HG03095 (cell line): ENCODE data around the gene TMA7.

Experiments
- ATAC-seq: cut with Tn5 transposase; IDR thresholded peaks from one replicate; pipeline ENCODE4 v1.9.1; 2021; ENCODE audit warnings: moderate library complexity; ENCODE audit not compliant: unreplicated experiment

The TMA7 gene

GRCh38 chr3:48422272-48422671, 17.8 kb upstream of the TMA7 start:
- no peak for ATAC-seq

- no peak for ATAC-seq
These were observed 17.4 kb upstream of the TMA7 start for GRCh38 chr3:48422681-48423080.

DNA sequence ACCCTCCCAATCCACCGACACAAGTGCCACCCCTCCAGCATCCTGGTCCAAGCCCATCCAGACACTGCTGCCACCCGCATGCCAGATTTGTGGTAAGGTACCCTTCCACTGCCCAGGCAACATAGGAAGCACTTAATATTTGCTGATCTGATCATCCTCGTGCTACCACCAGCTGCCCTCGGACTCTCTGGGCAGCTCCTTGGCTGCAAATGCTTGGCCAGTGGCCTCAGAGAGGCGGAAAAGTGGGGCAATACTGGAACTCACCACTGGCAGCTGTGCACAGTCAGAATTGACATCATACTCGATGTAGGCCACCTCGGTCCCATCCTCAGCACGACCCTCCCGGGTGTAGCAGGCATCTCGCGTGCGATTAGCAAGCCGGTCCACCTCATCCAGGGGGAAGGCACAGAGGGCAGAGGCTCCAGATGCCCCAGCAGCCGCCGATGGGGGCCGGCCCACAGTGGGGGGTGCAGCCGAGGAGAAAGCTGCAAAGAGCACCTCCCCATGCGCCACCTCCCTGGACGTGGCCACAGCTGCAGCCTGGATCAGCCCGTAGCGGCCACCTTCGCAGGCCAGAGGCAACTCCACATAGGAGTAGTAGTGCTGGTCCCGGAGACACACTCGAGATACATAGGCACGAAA, 16.7 kb upstream of the TMA7 start:
- no peak for ATAC-seq

DNA sequence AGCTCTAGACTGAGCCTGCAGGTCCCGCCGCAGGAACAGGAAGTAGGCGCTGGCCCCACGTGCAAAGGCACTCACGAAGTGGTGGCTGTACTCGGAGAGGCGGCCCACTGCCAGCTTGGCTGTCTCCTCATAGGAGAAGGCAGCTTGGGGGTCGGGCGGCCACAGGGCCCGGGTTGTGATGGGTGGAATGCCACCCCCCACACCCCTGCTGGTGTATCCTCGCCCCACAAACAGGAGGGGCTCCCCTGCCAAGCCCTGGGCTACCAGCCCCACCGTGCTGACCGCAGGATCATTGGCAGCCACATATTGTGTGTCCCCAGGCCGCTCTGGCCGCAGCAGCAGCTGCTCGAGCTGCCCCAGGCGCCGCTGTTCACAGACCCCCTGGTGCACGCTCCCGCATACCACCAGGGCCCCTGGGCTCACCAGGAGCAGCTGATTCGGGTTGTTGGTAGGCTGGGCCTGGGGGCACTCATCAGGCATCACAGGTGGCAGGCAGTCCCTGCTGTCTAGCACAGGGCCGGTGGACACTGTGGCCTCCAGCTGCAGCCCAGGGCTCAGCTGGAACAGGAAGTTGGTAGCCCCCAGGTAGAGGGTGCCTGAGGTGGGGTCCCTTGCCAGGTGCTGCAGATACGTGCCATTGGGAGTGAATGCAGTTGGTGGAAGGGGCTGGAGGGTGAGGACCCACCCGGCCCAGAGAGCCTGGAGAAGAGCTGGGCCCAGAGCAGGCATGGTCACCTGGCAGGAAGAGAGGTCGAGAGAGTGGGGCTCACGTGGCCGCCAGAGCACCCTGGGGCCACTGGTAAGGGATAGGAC, 16.0 kb upstream of the TMA7 start:
- no peak for ATAC-seq

DNA sequence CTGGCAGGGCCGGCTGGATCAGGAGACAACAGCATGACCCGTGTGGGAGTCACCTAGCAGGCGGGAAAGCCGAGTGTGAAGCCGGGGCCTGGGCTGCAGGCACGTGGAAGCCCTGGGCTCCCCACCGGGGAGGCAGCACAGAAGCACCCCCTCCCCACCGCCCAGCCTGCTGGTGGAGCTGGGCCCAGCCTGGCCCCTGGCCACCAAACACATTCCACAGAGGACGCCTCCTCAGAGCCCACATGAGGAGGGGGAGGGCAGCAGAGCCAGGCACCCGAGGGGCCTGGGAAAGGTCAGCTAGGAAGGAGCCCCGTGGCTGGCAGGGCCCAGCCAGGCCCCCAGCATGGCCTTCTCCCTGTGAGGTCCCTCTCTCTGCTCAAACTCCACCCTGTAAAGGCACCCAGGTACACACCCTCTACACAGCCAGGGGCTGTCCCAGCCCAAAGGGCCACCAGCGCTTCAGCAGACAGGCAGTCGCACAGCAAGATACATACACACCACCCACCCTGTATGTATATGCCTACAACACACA, 14.7 kb upstream of the TMA7 start:
- ATAC-seq: no peak

DNA sequence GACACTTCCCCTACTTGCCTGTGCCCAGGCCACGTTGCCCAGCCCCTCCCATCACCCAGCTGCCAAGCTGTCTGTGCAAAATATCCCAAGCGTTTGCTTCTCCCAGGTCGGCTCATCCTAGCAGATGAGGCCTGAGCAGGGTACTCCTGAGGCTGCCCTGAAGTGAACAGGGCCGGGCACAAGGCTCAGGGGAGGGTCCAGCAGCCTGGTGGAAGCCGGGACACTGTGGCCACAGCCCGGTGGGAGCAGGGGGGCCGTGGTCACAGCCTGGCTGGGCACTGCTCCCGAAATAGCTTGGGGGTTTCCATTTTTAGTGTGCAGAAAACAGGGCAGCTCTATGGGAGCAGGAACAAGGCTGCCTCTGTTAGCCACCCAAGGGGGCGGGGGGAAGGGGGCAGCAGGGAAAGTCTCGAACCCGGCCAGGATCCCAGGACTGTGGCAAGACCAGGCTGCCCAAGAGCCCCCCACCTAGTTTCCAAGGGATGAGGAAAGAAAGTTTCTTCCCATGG, 13.6 kb upstream of the TMA7 start:
- no peak for ATAC-seq

GRCh38 chr3:48426944-48427629, 13.0 kb upstream of the TMA7 start:
- no peak for ATAC-seq

GRCh38 chr3:48427630-48427962, 12.5 kb upstream of the TMA7 start:
- ATAC-seq: no peak

DNA sequence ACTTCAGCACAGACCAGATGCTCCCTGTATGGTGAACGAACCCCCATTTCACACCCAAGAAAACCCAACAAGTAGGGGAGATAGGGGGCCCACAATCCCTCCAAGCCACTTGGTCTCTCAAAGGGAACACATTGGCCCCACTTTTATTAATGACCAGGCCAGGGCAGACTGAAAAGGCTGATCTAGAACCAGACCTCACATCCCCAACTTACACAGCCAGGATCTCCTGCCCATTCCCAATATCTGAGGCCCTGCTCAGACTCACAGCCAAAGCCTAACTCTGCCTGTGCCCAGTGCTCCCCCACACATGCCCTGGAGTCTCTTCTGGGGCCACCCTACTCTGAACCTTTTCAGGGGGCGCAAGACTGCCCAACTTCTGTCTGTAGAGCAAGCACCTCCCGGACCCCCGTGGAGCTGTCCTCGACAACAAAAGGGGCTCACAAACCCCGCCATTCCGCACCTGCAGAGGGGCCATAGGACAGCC, 11.9 kb upstream of the TMA7 start:
- ATAC-seq: no peak

GRCh38 chr3:48428572-48429316, 11.3 kb upstream of the TMA7 start:
- no peak for ATAC-seq

- no peak for ATAC-seq
These were observed 10.6 kb upstream of the TMA7 start for GRCh38 chr3:48429317-48429959.

DNA sequence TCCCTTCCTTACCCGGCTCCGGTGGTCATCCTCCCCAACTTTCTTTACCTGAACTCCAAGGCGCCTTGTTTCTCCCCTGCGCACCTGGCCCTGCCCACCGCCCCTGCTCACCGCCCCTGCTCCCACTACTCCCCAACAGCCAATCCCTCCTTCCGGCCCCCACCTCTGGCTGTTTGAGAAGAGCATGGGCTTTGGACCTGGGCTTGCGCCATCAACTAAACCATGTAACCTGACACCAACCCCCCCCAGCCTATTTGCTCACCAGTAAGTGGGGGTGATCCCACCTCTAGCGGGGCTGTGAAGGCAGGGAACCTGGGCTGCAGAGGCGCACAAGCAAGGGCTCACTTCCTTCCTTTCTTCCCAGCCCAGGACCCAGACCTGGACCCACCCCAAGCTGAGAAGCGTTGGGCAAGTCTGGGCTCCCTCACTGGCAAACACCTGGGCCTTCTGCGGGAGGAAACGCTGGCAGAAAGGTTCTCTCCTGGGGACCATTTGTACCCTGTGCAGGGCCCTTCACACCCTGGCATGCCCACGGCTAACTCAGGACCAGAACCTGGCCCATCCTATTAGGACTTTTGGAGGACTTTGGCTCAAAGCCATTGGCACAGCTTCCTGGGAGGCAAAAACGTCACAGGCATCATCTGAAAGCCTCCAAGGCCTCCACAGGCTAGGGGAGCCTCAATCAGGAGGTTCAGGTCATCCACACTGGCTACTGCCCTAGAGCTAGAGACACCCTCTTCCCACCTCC, 9.9 kb upstream of the TMA7 start, which contains the start of gene PLXNB1:
Gene PLXNB1 (minus strand): TSS at position 127 of the 748 bp plus-strand sequence. CDS start 5,475 bp downstream, outside the sequence.
- no peak for ATAC-seq

GRCh38 chr3:48430708-48431101, 9.4 kb upstream of the TMA7 start:
- ATAC-seq: no peak

GRCh38 chr3:48431224-48432029, 8.6 kb upstream of the TMA7 start:
- ATAC-seq: no peak

- ATAC-seq: no peak
These were observed 7.4 kb upstream of the TMA7 start for GRCh38 chr3:48432411-48433371.

DNA sequence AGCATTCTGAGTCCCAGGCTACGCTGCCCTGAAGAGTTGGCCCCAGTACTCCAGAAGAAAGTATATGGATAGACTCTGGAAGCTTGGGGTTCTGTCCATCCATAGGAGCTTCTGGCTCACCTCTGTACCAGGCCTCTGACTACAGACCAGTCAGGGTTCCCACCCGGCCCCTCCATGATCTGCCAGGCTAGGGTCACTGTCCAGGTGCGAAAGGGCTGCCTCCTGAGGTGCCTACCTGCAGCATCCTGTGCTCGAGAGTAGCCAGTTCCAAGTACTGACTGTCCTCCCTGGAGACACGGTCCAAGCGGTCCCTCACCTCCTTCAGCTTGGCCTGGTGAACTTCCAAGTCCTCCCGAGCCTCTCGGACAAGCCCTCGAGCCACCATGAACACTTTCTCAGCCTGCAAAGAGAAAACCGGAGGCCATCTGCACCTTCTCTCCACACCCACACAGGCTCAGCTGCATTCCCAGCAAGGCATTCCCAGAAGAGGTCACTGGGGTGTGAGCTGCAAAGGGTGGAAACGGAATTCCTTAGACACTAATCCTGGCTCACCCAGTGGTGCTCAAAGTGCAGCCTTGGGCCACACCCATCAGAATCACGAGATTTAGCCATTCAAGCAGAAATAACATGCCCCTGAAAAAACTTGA, 6.5 kb upstream of the TMA7 start:
- no peak for ATAC-seq
